HG03175 (cell line): ENCODE measurements around the gene ATF7.
"Not testable (repeated sequence)": the region's sequence is repeated elsewhere in the genome, so short reads cannot be mapped to it uniquely, and the experiment has no call there.

Experiments
- ATAC-seq: cut with Tn5 transposase; IDR thresholded peaks from one replicate; pipeline ENCODE4 v1.9.1; 2021; ENCODE audit warnings: mild to moderate bottlenecking, moderate library complexity; ENCODE audit not compliant: unreplicated experiment

Gene ATF7

GRCh38 chr12:53598971-53599370, 27.2 kb downstream of the ATF7 start:
- not testable (repeated sequence) for ATAC-seq

- ATAC-seq = no peak
Observed at GRCh38 chr12:53596920-53597363, 29.2 kb downstream of the ATF7 start.

GRCh38 chr12:53594897-53595615, 31.1 kb downstream of the ATF7 start:
- no peak for ATAC-seq

- no peak for ATAC-seq
Observed at GRCh38 chr12:53593707-53594106, 32.5 kb downstream of the ATF7 start.

- no peak for ATAC-seq
Observed at GRCh38 chr12:53593031-53593430, 33.2 kb downstream of the ATF7 start.

GRCh38 chr12:53592426-53592825, 33.8 kb downstream of the ATF7 start:
- ATAC-seq = no peak

- no peak for ATAC-seq
Observed at GRCh38 chr12:53591301-53592206, 34.6 kb downstream of the ATF7 start.

- no peak for ATAC-seq
Observed at GRCh38 chr12:53590652-53591051, 35.5 kb downstream of the ATF7 start.

- no peak for ATAC-seq
Observed at GRCh38 chr12:53589915-53590314, 36.3 kb downstream of the ATF7 start.

- no peak for ATAC-seq
Observed at GRCh38 chr12:53589423-53589822, 36.8 kb downstream of the ATF7 start.

- no peak for ATAC-seq
Observed at GRCh38 chr12:53588123-53588522, 38.1 kb downstream of the ATF7 start.

GRCh38 chr12:53586745-53587144, 39.4 kb downstream of the ATF7 start:
- ATAC-seq = no peak

GRCh38 chr12:53585448-53586125, 40.6 kb downstream of the ATF7 start:
- ATAC-seq = peak; percentile 72

GRCh38 chr12:53579545-53579955, 46.6 kb downstream of the ATF7 start:
- no peak for ATAC-seq

- no peak for ATAC-seq
Observed at GRCh38 chr12:53578783-53579182, 47.4 kb downstream of the ATF7 start.

- ATAC-seq = no peak
Observed at GRCh38 chr12:53577941-53578352, 48.2 kb downstream of the ATF7 start.

GRCh38 chr12:53575502-53576249, 50.5 kb downstream of the ATF7 start:
- ATAC-seq = no peak

GRCh38 chr12:53572134-53572758, 53.9 kb downstream of the ATF7 start:
- no peak for ATAC-seq

GRCh38 chr12:53571295-53571694, 54.9 kb downstream of the ATF7 start:
- no peak for ATAC-seq
